LHCN-M2 (cell line): ENCODE data around the gene MSI1. TPM values are rescaled to one million over a fixed set of nuclear protein-coding genes. Genes with fewer than 3 reads are reported as not detected.
A peak's percentile ranks its signal among the peaks of the same experiment; 100 is the strongest.

Source experiments
- DNase-seq: peaks from one replicate; pipeline ENCODE4 v3.0.0-alpha.2; 2012; ENCODE audit warnings: low read depth
- total RNA-seq: library from RNA; depleted of rRNA; stranded (reverse); fragments of >200 nt; gene quantifications from 2 replicates; pipeline ENCODE4 v1.2.3, GENCODE V29; 2014; rRNA removed

MSI1 gene
- total RNA-seq, 1 experiment from 2014 or later, result not detected

- DNase-seq, result no peak
Observed at GRCh38 chr12:120324841-120325417, 44.0 kb downstream of the MSI1 start.

- DNase-seq, result no peak
Observed at GRCh38 chr12:120323772-120324171, 45.2 kb downstream of the MSI1 start.

- no peak for DNase-seq
Observed at GRCh38 chr12:120321382-120322202, 47.4 kb downstream of the MSI1 start.

- peak; percentile 99 for DNase-seq
Observed at GRCh38 chr12:120317224-120318105, 51.5 kb downstream of the MSI1 start.

GRCh38 chr12:120316798-120317223 is 52.2 kb downstream of the MSI1 start:
- no peak for DNase-seq

GRCh38 chr12:120314220-120314619 is 54.7 kb downstream of the MSI1 start:
- DNase-seq, result no peak

GRCh38 chr12:120301962-120302815 is 66.8 kb downstream of the MSI1 start, which contains the start of gene SIRT4:
TSS of gene SIRT4 (plus strand) at chr12:120302321. CDS start at chr12:120303562, 1,241 bp downstream.
- DNase-seq, result peak; percentile 98

- peak; percentile 97 for DNase-seq
Observed at GRCh38 chr12:120292661-120293531, 76.1 kb downstream of the MSI1 start, which contains the start of gene RNU4-1. TSS of gene RNU4-1 (minus strand) at chr12:120293237.

- no peak for DNase-seq
Observed at GRCh38 chr12:120292411-120292660, 76.6 kb downstream of the MSI1 start.

Other genes starting within 250 kb of the MSI1 start
- 66.6 and 71.0 TPM in 2 replicates for gene GCN1, start 174.4 kb downstream of the MSI1 start, total RNA-seq
- gene RPLP0, start 168.1 kb downstream of the MSI1 start, total RNA-seq, result 3,359 and 3,689 TPM in 2 replicates
- 152 and 159 TPM in 2 replicates for gene PXN, start 103.4 kb downstream of the MSI1 start, total RNA-seq
- gene RNU4-2, start 77.3 kb downstream of the MSI1 start, total RNA-seq, result not detected in 2 replicates
- under 0.01 TPM in 1 of 2 replicates, not detected in the other for gene RNU4-1, start 75.9 kb downstream of the MSI1 start, total RNA-seq
- gene SIRT4, start 66.8 kb downstream of the MSI1 start, total RNA-seq, result 1.6 and 2.1 TPM in 2 replicates
- not detected in 2 replicates for gene PLA2G1B, start 41.4 kb downstream of the MSI1 start, total RNA-seq
- gene COX6A1, start 68.9 kb upstream of the MSI1 start, total RNA-seq, result 378 and 392 TPM in 2 replicates
- gene TRIAP1, start 77.2 kb upstream of the MSI1 start, total RNA-seq, result 52.1 and 59.5 TPM in 2 replicates
- 24.3 TPM in 2 replicates for gene GATC, start 77.3 kb upstream of the MSI1 start, total RNA-seq
- gene SRSF9, start 100.6 kb upstream of the MSI1 start, total RNA-seq, result 170 and 172 TPM in 2 replicates
- 308 and 404 TPM in 2 replicates for gene DYNLL1, start 126.9 kb upstream of the MSI1 start, total RNA-seq
- 33.5 and 33.7 TPM in 2 replicates for gene COQ5, start 160.0 kb upstream of the MSI1 start, total RNA-seq
- 68.5 and 77.4 TPM in 2 replicates for gene RNF10, start 165.2 kb upstream of the MSI1 start, total RNA-seq
- 33.0 and 41.6 TPM in 2 replicates for gene POP5, start 212.2 kb upstream of the MSI1 start, total RNA-seq